ENCODE results near the gene SLC24A5.

DNA sequence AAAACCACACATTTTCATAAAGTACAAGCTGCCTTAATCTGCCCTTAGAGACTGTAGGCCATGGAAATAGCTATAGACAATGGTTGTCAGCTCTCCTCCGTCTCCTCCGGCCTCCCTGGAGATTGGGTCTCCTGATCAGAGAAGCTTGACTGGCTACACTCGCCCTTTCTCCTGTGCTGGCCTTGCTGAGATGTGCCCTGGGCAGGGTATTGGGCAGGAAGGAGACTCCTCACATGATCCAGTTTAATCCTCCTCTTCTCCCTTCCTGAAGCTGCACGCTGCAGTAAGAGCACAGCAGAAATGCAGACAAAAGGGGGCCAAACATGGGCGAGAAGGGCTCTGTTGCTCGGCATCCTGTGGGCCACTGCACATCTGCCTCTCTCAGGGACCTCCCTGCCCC is at the start of gene SLC24A5:
- TF ChIP-seq CTCF (IDR thresholded peaks at IDR 0.05; ENCODE audit: poor library complexity): no peak
- no peak for TF ChIP-seq EZH2 (IDR thresholded peaks at IDR 0.05; ENCODE audit: borderline replicate concordance)

Data from hepatocyte (in vitro differentiated cells).